ENCODE measurements around the gene CRTC2.
A peak's percentile ranks its signal among the peaks of the same experiment; 100 is the strongest.

The CRTC2 gene

DNA sequence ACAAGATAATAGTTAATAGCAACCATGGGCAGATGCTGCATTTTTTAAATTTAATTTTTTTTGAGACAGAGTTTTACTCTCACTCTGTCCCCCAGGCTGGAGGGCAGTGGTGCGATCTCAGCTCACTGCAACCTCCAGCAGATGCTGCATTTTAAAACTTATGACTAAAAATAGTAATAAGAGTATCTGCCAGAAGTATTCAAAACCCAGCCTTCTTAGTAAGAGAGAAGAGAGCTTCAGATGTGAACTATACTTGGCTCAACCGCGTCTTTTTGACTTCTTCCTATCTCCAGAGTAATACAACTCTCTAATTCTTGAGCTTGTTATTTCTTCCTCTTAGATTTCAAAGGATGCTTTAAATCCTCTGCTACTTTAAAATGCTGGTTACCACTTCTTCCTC lies 36.8 kb upstream of the CRTC2 start:
- Histone ChIP-seq H3K4me2 (ENCODE audit: low read length) (no peak overlapping the region), H3K4me3 (ENCODE audit: low read length) (no peak overlapping the region), H3K56ac (ENCODE audit: low read length) (no peak overlapping the region), H4K8ac (ENCODE audit: low read depth, low read length) (no peak overlapping the region), H3K27me3 (ENCODE audit: insufficient read depth, low read length, poor library complexity) (no peaks in the 10 kb centered on the region), H3K4ac (ENCODE audit: low read depth, low read length) (no peak overlapping the region), H3K4me1 (ENCODE audit: control insufficient read depth, low read depth, low read length) (no peaks in the 10 kb centered on the region), H2BK120ac (ENCODE audit: low read depth, low read length) (no peak overlapping the region), H4K5ac (ENCODE audit: low read length) (no peak overlapping the region), H3K18ac (ENCODE audit: low read length) (no peak overlapping the region), H3K36me3 (ENCODE audit: control insufficient read depth, insufficient read depth, low read length) (peaks cover 4% of the 10 kb centered on the region), H3K27ac (ENCODE audit: low read depth, low read length) (no peak overlapping the region), H3K79me1 (ENCODE audit: low read length) (peaks cover 5% of the 10 kb centered on the region), H3K79me2 (ENCODE audit: control insufficient read depth, insufficient read depth, low read length) (peaks cover 17% of the 10 kb centered on the region), H2BK5ac (ENCODE audit: low read length) (no peak overlapping the region), H3K9ac (ENCODE audit: low read length) (no peak overlapping the region), H2BK15ac (replicated peaks; ENCODE audit: low read depth) (no peak overlapping the region), H2AK5ac (ENCODE audit: low read length) (no peak overlapping the region), H3K23ac (ENCODE audit: low read length) (no peak overlapping the region)
- no CpG with 5 or more reads among the region's 3 CpGs for WGBS (ENCODE audit: extremely low coverage, insufficient coverage, low lambda C conversion rate)
- DNase-seq = no peak

DNA sequence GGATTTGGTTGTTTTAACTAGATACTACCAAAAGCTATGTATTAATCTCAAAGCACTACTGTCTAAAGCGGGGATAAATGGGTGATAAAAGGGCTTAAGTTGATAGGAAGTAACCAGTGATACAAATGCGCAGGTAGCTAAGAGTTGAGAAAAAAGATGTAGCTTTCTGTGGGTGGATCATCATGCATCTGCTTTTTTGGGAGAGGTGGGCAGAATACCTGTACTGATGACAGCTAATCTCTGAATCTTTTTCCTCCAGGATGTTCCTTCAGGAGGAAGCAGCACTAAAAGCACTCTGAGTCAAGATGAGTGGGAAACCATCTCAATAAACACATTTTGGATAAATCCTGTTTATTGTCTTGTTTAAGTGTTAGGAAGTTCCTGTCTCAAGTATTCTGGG lies 33.4 kb upstream of the CRTC2 start:
- WGBS (ENCODE audit: extremely low coverage, insufficient coverage, low lambda C conversion rate) = no CpG with 5 or more reads among the region's 2 CpGs
- no peak overlapping the region for H3K27ac ChIP-seq (ENCODE audit: low read depth, low read length)
- H3K4me1 ChIP-seq (ENCODE audit: control insufficient read depth, low read depth, low read length) = no peaks in the 10 kb centered on the region

DNA sequence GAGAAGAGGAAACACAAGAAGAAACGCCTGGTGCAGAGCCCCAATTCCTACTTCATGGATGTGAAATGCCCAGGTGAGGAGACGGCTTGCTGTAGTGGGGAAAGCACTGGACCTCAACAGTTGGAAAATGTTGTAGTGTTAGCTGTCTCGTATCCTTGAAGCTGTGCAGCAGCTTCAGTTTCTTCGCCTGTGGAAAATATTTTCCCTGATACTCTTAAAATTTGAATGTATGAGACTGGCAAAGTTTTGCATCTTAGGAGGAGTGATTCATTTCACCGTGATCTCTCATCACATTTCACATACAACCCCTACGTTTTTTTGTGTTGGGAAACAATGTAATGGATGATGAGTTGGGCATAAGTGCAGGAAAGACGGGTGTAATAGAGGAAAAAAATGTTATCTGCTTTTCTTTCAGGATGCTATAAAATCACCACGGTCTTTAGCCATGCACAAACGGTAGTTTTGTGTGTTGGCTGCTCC lies 32.8 kb upstream of the CRTC2 start:
- H3K79me2 ChIP-seq (ENCODE audit: control insufficient read depth, insufficient read depth, low read length) = peaks cover 17% of the 10 kb centered on the region
- peak overlapping the region; percentile 77 for H4K8ac ChIP-seq (ENCODE audit: low read depth, low read length)
- peak overlapping the region; percentile 44 for H3K4ac ChIP-seq (ENCODE audit: low read depth, low read length)
- WGBS (ENCODE audit: extremely low coverage, insufficient coverage, low lambda C conversion rate) = no CpG with 5 or more reads among the region's 9 CpGs
- H3K79me1 ChIP-seq (ENCODE audit: low read length) = peaks cover 5% of the 10 kb centered on the region
- H2AK5ac ChIP-seq (ENCODE audit: low read length) = no peak overlapping the region
- peak overlapping the region; percentile 96 for H3K4me3 ChIP-seq (ENCODE audit: low read length)
- H2BK5ac ChIP-seq (ENCODE audit: low read length) = no peak overlapping the region
- no peak overlapping the region for H3K23ac ChIP-seq (ENCODE audit: low read length)
- DNase-seq = no peak
- no peaks in the 10 kb centered on the region for H3K27me3 ChIP-seq (ENCODE audit: insufficient read depth, low read length, poor library complexity)
- no peak overlapping the region for H2BK120ac ChIP-seq (ENCODE audit: low read depth, low read length)
- H3K9ac ChIP-seq (ENCODE audit: low read length) = peak overlapping the region; percentile 100
- H3K56ac ChIP-seq (ENCODE audit: low read length) = peak overlapping the region; percentile 99
- H2BK15ac ChIP-seq (replicated peaks; ENCODE audit: low read depth) = no peak overlapping the region
- peak overlapping the region; percentile 51 for H3K4me2 ChIP-seq (ENCODE audit: low read length)
- no peak overlapping the region for H3K27ac ChIP-seq (ENCODE audit: low read depth, low read length)
- H3K18ac ChIP-seq (ENCODE audit: low read length) = peak overlapping the region; percentile 44
- no peaks in the 10 kb centered on the region for H3K4me1 ChIP-seq (ENCODE audit: control insufficient read depth, low read depth, low read length)
- no peak overlapping the region for H4K5ac ChIP-seq (ENCODE audit: low read length)
- peaks cover 4% of the 10 kb centered on the region for H3K36me3 ChIP-seq (ENCODE audit: control insufficient read depth, insufficient read depth, low read length)

More for the DNA sequence above, 33.4 kb upstream of the CRTC2 start:
- Histone ChIP-seq H3K9ac (ENCODE audit: low read length) (peak overlapping the region; percentile 100), H2BK5ac (ENCODE audit: low read length) (no peak overlapping the region), H2BK15ac (replicated peaks; ENCODE audit: low read depth) (no peak overlapping the region), H3K4me2 (ENCODE audit: low read length) (peak overlapping the region; percentile 51), H3K4me3 (ENCODE audit: low read length) (peak overlapping the region; percentile 96), H4K8ac (ENCODE audit: low read depth, low read length) (no peak overlapping the region), H3K23ac (ENCODE audit: low read length) (no peak overlapping the region), H3K36me3 (ENCODE audit: control insufficient read depth, insufficient read depth, low read length) (peaks cover 4% of the 10 kb centered on the region), H4K5ac (ENCODE audit: low read length) (no peak overlapping the region), H3K56ac (ENCODE audit: low read length) (peak overlapping the region; percentile 99), H2BK120ac (ENCODE audit: low read depth, low read length) (no peak overlapping the region), H3K79me2 (ENCODE audit: control insufficient read depth, insufficient read depth, low read length) (peaks cover 17% of the 10 kb centered on the region), H3K27me3 (ENCODE audit: insufficient read depth, low read length, poor library complexity) (no peaks in the 10 kb centered on the region), H3K79me1 (ENCODE audit: low read length) (peaks cover 5% of the 10 kb centered on the region), H3K18ac (ENCODE audit: low read length) (no peak overlapping the region), H3K4ac (ENCODE audit: low read depth, low read length) (no peak overlapping the region), H2AK5ac (ENCODE audit: low read length) (no peak overlapping the region)
- no peak for DNase-seq

DNA sequence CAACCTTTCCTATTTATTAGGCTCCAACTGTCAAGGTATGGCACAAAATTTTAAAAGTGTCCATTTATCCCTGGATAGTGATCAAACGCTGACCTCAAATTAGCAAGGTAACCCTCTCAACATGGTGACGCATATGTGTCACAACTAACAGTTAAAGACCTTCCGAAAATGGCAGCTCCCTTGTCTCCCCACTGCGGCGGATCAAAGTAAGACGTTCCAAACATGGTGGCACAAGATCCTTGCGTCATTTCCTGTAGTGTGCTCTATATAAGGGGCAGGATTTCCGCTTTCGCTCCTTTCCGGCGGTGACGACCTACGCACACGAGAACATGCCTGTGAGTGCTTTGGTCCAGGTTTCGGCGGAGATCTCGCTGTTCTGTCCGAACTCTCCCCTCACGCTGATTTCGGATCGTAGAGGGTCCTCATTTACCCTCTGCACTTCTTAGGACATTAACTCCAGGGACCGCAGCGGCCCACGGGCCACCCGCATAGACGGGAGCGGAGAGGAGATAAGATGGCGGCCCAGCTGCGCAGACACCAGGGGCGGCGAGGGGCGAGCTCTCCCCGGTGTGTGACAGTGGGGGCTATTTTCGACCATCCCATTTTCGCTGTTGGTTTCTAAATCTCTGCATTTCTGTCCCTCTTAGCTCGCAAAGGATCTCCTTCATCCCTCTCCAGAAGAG lies 32.2 kb upstream of the CRTC2 start, which contains the start of gene RPS27:
Gene RPS27, plus strand, starts transcription at position 295 of the 683 bp plus-strand sequence. Its CDS starts 35 bp downstream, at position 330.
- H2AK5ac ChIP-seq (ENCODE audit: low read length) = peak within 1 kb of the TSS; percentile 99
- peak within 1 kb of the TSS; percentile 96 for H3K4me3 ChIP-seq (ENCODE audit: low read length)
- H3K4me1 ChIP-seq (ENCODE audit: control insufficient read depth, low read depth, low read length) = no peaks in the 10 kb centered on the region
- no CpG with 5 or more reads among the region's 36 CpGs for WGBS (ENCODE audit: extremely low coverage, insufficient coverage, low lambda C conversion rate)
- H4K5ac ChIP-seq (ENCODE audit: low read length) = peak within 1 kb of the TSS; percentile 44
- H3K79me2 ChIP-seq (ENCODE audit: control insufficient read depth, insufficient read depth, low read length) = peaks cover 17% of the 10 kb centered on the region
- no peak within 1 kb of the TSS for H2BK15ac ChIP-seq (replicated peaks; ENCODE audit: low read depth)
- peak within 1 kb of the TSS; percentile 51 for H3K4me2 ChIP-seq (ENCODE audit: low read length)
- peak within 1 kb of the TSS; percentile 57 for H2BK5ac ChIP-seq (ENCODE audit: low read length)
- no peaks in the 10 kb centered on the region for H3K27me3 ChIP-seq (ENCODE audit: insufficient read depth, low read length, poor library complexity)
- H3K18ac ChIP-seq (ENCODE audit: low read length) = peak within 1 kb of the TSS; percentile 44
- H3K4ac ChIP-seq (ENCODE audit: low read depth, low read length) = peak within 1 kb of the TSS; percentile 66
- peak within 1 kb of the TSS; percentile 77 for H4K8ac ChIP-seq (ENCODE audit: low read depth, low read length)
- H3K56ac ChIP-seq (ENCODE audit: low read length) = peak within 1 kb of the TSS; percentile 99
- H3K27ac ChIP-seq (ENCODE audit: low read depth, low read length) = peak within 1 kb of the TSS; percentile 15
- peak within 1 kb of the TSS; percentile 100 for H3K9ac ChIP-seq (ENCODE audit: low read length)
- peaks cover 5% of the 10 kb centered on the region for H3K79me1 ChIP-seq (ENCODE audit: low read length)
- DNase-seq = peak; percentile 99
- peaks cover 4% of the 10 kb centered on the region for H3K36me3 ChIP-seq (ENCODE audit: control insufficient read depth, insufficient read depth, low read length)
- H2BK120ac ChIP-seq (ENCODE audit: low read depth, low read length) = no peak within 1 kb of the TSS
- no peak within 1 kb of the TSS for H3K23ac ChIP-seq (ENCODE audit: low read length)

DNA sequence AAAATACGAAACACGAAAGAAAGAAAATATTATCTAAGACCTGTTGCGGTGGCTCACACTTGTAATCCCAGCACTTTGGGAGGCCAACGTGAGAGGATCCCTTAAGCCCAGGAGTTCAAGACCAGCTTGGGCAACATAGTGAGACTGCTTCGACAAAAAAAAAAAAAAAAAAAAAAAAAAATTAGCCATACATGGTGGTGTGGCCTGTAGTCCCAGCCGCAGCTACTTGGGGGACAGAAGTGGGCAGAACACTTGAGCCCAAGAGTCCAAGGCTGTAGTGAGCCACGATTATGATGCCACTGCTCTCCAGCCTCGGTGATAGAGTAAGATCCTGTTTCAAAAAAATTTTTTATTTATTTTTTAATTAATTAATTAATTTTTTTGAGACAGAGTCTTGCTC lies 29.2 kb upstream of the CRTC2 start:
- Histone ChIP-seq H3K27me3 (ENCODE audit: insufficient read depth, low read length, poor library complexity) (no peaks in the 10 kb centered on the region), H2AK5ac (ENCODE audit: low read length) (no peak overlapping the region), H3K18ac (ENCODE audit: low read length) (no peak overlapping the region), H3K4me2 (ENCODE audit: low read length) (no peak overlapping the region), H3K4me1 (ENCODE audit: control insufficient read depth, low read depth, low read length) (peaks cover 3% of the 10 kb centered on the region), H2BK5ac (ENCODE audit: low read length) (no peak overlapping the region), H3K79me2 (ENCODE audit: control insufficient read depth, insufficient read depth, low read length) (peaks cover 24% of the 10 kb centered on the region), H3K9ac (ENCODE audit: low read length) (no peak overlapping the region), H3K79me1 (ENCODE audit: low read length) (peaks cover 10% of the 10 kb centered on the region), H3K36me3 (ENCODE audit: control insufficient read depth, insufficient read depth, low read length) (peaks cover 2% of the 10 kb centered on the region), H3K56ac (ENCODE audit: low read length) (no peak overlapping the region), H4K8ac (ENCODE audit: low read depth, low read length) (no peak overlapping the region), H4K5ac (ENCODE audit: low read length) (no peak overlapping the region), H2BK15ac (replicated peaks; ENCODE audit: low read depth) (no peak overlapping the region), H3K4me3 (ENCODE audit: low read length) (no peak overlapping the region), H2BK120ac (ENCODE audit: low read depth, low read length) (no peak overlapping the region), H3K23ac (ENCODE audit: low read length) (no peak overlapping the region), H3K4ac (ENCODE audit: low read depth, low read length) (no peak overlapping the region), H3K27ac (ENCODE audit: low read depth, low read length) (no peak overlapping the region)
- no CpG with 5 or more reads among the region's 8 CpGs for WGBS (ENCODE audit: extremely low coverage, insufficient coverage, low lambda C conversion rate)
- no peak for DNase-seq
